H1 (cell line): ENCODE results near the gene MYL11.

Experiments used
- CTCF ChIP-seq, 3 experiments: IDR thresholded peaks; 1 replicate in 2 of 3; 2 replicates in 1 of 3; pipeline versions ENCODE4 v1.5.1 to v1.6.1; 2011; ENCODE audit warnings: low read length in 3 of 3, mild to moderate bottlenecking in 3 of 3, inconsistent platforms in 2 of 3, low read depth in 1 of 3, moderate library complexity in 1 of 3; ENCODE audit not compliant: insufficient read depth in 1 of 3; ENCODE audit errors: control extremely low read depth in 1 of 3
- GABPA ChIP-seq: IDR thresholded peaks from 2 replicates; pipeline ENCODE4 v1.6.1; 2011; ENCODE audit warnings: mild to moderate bottlenecking, low read length, moderate library complexity, borderline replicate concordance; ENCODE audit not compliant: insufficient read depth
- JUN ChIP-seq: IDR thresholded peaks from 2 replicates; pipeline ENCODE4 v1.6.1; 2011; ENCODE audit warnings: low read depth, mild to moderate bottlenecking, improper control_type of control experiment, low read length
- KDM4A ChIP-seq: IDR thresholded peaks from one replicate; pipeline ENCODE4 v1.7.1; 2012; ENCODE audit warnings: low read depth, mild to moderate bottlenecking, moderate library complexity, low read length, inconsistent platforms; ENCODE audit not compliant: severe bottlenecking
- SP4 ChIP-seq: IDR thresholded peaks from 2 replicates; pipeline ENCODE4 v1.6.1; 2012; ENCODE audit warnings: low read length, inconsistent platforms
- TAF1 ChIP-seq: IDR thresholded peaks from 2 replicates; pipeline ENCODE4 v1.6.1; 2011; ENCODE audit warnings: mild to moderate bottlenecking, low read depth, low read length

DNA sequence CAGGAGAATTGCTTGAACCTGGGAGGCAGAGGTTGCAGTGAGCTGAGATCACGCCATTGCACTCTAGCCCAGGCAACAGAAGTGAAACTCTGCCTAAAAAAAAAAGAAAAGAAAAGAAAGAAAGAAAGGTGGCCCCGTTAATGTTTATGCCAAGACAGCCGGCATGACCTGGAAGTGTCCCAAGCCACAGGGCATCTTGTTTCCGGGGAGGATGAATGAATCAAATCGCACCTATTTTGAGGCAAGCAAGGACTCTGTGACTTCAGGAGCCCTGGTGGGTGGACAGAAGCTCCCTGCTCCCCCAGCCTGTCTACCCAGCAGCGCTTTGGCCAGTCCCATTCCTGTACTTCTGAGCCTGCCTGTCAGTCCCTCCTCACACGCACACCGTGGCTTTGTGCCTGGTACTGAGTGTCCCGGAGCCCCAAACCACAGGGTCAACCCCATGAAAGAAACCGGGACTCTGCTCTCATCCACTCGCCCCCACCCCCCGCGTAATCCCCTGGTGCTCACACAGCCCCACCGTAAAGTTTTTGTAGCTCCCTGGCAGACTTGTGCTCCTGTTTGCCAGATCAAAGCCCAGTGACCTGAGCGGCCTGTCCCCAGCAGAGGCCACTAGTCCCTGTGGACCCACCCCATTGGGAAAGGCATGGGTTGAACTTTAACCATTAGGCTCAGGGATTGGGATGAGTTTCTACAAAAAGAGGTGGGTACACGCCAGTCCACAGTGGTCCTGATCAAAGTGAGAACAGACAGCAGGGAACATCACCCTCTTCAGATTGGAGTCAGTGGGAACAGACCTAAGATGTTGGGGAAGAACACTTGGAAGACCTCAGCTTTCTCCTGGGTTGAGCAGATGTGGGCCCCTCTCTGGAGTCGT, 38.8 kb upstream of the MYL11 start:
- TF ChIP-seq TAF1 (no peak), CTCF (IDR thresholded peaks at IDR 0.05; ENCODE audit: control extremely low read depth in 1 of 3, insufficient read depth in 1 of 3, low read depth in 1 of 3, low read length in 3 of 3) (no peak), SP4 (no peak), KDM4A (no peak), GABPA (no peak), JUN (no peak)
